Duodenal mucosa (tissue), 2 donors: ENCODE results near the gene C9orf40.

ENCODE experiments used
- H3K27ac ChIP-seq: one replicate; pipeline ENCODE4 v1.7.0; 2013; ENCODE audit warnings: low read depth, low read length
- H3K27me3 ChIP-seq, 2 donors: one replicate each; pipeline ENCODE4 v1.7.0; 2013; ENCODE audit warnings: low read length in 2 of 2, control low read depth in 1 of 2; ENCODE audit not compliant: insufficient read depth in 2 of 2, control insufficient read depth in 1 of 2
- H3K36me3 ChIP-seq, 2 donors: one replicate each; pipeline ENCODE4 v1.7.0; 2013; ENCODE audit warnings: low read length in 2 of 2, control low read depth in 1 of 2; ENCODE audit not compliant: insufficient read depth in 2 of 2, control insufficient read depth in 1 of 2
- H3K4me1 ChIP-seq, 2 donors: one replicate each; pipeline ENCODE4 v1.7.0; 2013; ENCODE audit warnings: low read length in 2 of 2, control low read depth in 1 of 2; ENCODE audit not compliant: insufficient read depth in 2 of 2, control insufficient read depth in 1 of 2
- H3K4me3 ChIP-seq, 2 donors: one replicate each; pipeline ENCODE4 v1.7.0; 2013; ENCODE audit warnings: low read length in 2 of 2, low read depth in 1 of 2
- H3K9ac ChIP-seq, 2 donors: one replicate each; pipeline ENCODE4 v1.7.0; 2013; ENCODE audit warnings: low read length in 2 of 2, low read depth in 1 of 2
- H3K9me3 ChIP-seq, 2 donors: one replicate each; pipeline ENCODE4 v1.7.0; 2013; ENCODE audit warnings: low read length in 2 of 2, control low read depth in 1 of 2; ENCODE audit not compliant: control insufficient read depth in 1 of 2

Gene C9orf40, protein sequence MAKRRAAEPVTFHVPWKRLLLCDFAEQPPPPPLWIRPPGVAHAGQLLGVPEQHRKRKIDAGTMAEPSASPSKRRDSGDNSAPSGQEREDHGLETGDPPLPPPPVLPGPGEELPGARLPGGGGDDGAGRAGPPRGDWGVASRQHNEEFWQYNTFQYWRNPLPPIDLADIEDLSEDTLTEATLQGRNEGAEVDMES

DNA sequence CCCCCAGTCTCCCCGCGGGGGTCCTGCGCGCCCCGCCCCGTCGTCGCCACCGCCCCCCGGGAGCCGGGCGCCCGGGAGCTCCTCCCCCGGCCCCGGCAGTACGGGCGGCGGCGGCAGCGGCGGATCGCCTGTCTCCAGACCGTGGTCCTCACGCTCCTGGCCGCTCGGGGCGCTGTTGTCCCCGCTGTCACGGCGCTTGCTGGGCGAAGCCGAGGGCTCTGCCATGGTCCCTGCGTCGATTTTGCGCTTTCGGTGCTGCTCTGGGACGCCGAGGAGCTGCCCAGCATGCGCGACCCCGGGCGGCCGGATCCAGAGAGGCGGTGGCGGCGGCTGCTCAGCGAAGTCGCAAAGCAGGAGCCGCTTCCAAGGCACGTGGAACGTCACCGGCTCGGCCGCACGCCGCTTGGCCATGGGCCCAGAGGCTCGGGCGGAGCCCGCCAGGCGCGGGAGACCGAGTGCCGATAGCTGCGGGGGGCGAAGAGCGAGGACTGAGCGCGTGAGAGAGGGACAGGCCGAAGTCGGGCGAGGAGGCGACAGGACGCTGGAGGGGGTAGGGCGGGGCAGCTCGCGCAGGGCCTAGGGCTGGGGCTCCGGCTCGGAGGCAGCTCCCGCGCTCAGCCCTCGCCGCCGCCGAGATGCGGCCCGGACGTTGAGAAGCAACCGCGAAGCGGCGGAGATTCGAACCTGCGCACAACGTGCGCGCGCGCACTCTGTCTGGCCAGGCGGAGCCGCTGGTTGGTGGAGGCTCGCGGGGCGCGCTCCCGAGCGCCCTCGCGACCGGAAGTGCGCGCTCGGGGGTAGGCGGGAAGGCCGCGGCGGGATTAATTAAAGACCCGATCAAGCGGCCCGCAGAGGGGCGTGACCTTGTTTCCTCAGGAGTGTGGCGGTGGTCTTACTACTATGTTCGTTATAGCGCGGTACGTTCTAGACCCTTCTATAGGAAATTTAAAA is at the start of gene C9orf40:
C9orf40 (minus strand) TSS at position 712 of the 951 bp plus-strand sequence; CDS start at position 411, 301 bp downstream.
- H3K9ac ChIP-seq = peak within 1 kb of the TSS; percentile 91 to 94
- no peaks in the 10 kb centered on the region for H3K9me3 ChIP-seq
- no peaks in the 10 kb centered on the region for H3K27me3 ChIP-seq
- peaks cover 8 to 12% of the 10 kb centered on the region in 2 donors for H3K4me1 ChIP-seq
- peak within 1 kb of the TSS; percentile 94 to 98 for H3K4me3 ChIP-seq
- no peaks in the 10 kb centered on the region for H3K36me3 ChIP-seq
- peak within 1 kb of the TSS; percentile 94 for H3K27ac ChIP-seq

DNA sequence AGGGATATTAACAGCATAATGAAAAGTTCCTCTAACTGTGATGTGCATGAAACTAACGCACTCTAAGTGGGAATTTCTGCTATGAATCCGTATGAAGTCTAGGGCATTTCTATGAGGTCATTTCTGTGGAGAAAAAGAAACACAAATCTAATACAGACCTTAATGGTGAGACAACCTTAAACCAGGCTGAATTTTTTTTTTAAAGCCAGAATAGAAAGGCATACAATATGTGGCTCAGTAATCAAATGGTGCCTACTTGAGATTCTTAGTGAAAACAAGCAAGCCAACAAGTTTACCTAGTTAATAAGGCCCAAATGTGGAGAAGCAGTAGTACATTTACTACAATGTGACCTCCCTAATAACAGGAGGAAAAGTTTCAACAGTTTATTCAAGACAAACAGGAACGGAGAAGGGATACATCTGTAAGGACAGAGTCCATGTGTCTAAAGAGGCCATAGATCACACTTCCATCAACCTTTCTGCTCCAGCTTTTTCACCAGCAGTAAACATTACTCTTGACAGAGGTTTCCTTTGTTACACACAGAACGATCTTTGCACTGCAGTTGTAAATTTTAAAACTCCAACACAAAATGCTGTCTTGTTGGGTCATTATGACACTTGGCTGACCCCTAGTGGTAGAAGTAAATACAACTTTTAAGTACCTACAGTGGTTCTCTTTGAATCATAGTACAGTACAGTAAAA is 49.2 kb upstream of the C9orf40 start:
- Histone ChIP-seq H3K4me1 (peaks cover 13% of the 10 kb centered on the region in 2 donors), H3K4me3 (no peak overlapping the region), H3K27ac (peak overlapping the region; percentile 2), H3K36me3 (peaks cover 0 to 14% of the 10 kb centered on the region in 2 donors), H3K9me3 (no peaks in the 10 kb centered on the region), H3K27me3 (no peaks in the 10 kb centered on the region), H3K9ac (no peak overlapping the region)

DNA sequence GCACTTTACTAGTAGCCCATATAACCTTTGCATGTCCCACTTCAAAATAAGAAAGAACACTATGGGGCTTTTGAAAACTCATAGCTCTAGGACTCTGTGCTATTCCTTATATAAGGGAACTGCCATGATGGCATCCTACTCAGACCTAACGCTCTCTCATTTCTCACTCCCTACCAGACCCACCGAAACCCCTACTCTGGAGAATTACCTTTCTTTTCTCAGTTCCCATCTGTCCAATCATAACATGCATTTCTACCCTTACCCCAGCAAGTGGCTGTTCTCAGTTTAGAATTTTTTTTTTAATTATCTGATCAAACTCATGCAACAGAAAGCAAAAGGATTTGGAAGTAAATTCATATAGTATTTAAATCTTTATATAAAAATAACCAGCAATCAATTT is 48.1 kb upstream of the C9orf40 start:
- Histone ChIP-seq H3K36me3 (peaks cover 3 to 21% of the 10 kb centered on the region in 2 donors), H3K9me3 (no peaks in the 10 kb centered on the region), H3K27me3 (no peaks in the 10 kb centered on the region), H3K4me3 (no peak overlapping the region), H3K27ac (no peak overlapping the region), H3K4me1 (peaks cover 13% of the 10 kb centered on the region in 2 donors), H3K9ac (no peak overlapping the region)

DNA sequence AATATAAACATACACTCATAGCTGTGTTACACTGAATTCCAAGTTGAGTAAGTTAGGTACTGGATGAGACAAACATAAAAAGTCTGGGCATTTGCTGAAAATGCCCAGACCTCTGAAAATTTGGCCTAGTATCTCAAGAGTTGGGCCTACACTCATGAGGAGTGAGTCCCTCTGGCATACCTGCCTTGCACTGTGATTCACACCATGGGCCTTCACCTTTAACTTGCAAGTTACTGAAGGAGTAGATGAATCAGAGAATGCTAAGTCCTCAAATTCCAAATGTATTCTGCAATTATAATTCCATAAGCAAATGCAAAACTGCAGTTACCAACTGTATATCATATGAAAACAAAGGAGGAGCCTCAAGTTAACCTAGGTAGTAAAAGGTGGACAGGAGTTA is 32.3 kb upstream of the C9orf40 start:
- Histone ChIP-seq H3K27ac (no peak overlapping the region), H3K9me3 (no peaks in the 10 kb centered on the region), H3K4me1 (no peaks in the 10 kb centered on the region), H3K36me3 (peaks cover 6 to 31% of the 10 kb centered on the region in 2 donors), H3K27me3 (no peaks in the 10 kb centered on the region), H3K4me3 (no peak overlapping the region), H3K9ac (no peak overlapping the region)

DNA sequence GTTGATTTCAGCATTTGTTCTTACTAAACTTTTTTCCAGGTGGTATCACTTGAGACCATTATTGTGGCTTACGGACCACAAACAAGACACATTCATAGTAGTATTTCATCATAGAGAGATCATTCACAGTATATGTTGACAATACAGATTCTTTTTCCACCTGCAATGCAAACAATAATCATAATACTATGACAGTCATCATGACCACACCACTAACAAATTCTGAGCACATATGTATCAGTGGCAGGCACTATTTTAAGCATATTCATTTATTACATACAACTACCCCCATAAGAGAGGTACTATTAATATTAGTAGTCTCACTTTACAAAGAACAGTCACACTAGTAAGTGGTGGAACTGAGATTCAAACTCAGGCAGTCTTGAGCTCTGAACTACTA is 31.0 kb upstream of the C9orf40 start:
- H3K9ac ChIP-seq = no peak overlapping the region
- H3K9me3 ChIP-seq = no peaks in the 10 kb centered on the region
- H3K27ac ChIP-seq = no peak overlapping the region
- no peak overlapping the region for H3K4me3 ChIP-seq
- no peaks in the 10 kb centered on the region for H3K4me1 ChIP-seq
- H3K27me3 ChIP-seq = no peaks in the 10 kb centered on the region
- H3K36me3 ChIP-seq = peaks cover 11 to 33% of the 10 kb centered on the region in 2 donors

DNA sequence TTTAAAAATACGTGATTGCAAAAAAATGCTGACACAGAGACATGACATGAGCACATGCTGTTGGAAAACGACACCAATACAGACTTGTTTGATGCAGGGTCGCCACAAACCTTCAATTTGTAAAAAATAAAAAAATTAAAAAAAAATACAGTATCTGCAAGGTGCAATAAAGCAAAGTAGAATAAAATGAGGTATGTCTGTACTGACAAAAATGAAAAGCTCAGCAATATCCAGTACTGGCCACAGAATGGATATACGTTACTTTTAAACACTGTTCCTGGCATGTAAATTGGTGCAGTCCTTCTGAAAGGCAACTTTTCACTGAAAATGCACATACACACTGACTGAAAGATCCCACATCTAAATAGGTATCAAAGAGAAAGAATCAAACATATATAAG is 27.1 kb upstream of the C9orf40 start:
- no peak overlapping the region for H3K9ac ChIP-seq
- H3K4me1 ChIP-seq = no peaks in the 10 kb centered on the region
- no peaks in the 10 kb centered on the region for H3K27me3 ChIP-seq
- peaks cover 0 to 3% of the 10 kb centered on the region in 2 donors for H3K9me3 ChIP-seq
- no peak overlapping the region for H3K27ac ChIP-seq
- no peak overlapping the region for H3K4me3 ChIP-seq
- H3K36me3 ChIP-seq = peaks cover 21 to 36% of the 10 kb centered on the region in 2 donors

DNA sequence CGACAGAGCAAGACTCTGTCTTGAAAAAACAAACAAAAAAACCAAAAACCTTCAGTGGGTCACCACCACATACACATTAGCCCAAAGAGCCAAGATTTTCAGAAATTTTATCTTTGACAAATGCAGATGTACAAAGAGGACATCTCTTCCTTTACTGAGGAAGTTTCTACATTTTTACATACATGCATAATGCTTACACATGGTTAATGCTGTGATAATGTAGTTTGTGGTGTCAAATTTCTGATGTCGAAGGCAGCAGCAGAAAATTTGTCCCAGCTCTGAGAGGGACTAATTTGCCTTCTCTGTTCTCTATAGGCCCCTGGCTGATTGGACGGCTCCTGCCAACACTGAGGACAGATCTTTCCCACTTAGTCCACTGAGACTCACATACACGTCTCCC is 24.6 kb upstream of the C9orf40 start:
- H3K4me3 ChIP-seq = no peak overlapping the region
- peaks cover 0 to 3% of the 10 kb centered on the region in 2 donors for H3K9me3 ChIP-seq
- peaks cover 18 to 23% of the 10 kb centered on the region in 2 donors for H3K36me3 ChIP-seq
- H3K27ac ChIP-seq = no peak overlapping the region
- H3K9ac ChIP-seq = no peak overlapping the region
- no peaks in the 10 kb centered on the region for H3K4me1 ChIP-seq
- H3K27me3 ChIP-seq = no peaks in the 10 kb centered on the region

DNA sequence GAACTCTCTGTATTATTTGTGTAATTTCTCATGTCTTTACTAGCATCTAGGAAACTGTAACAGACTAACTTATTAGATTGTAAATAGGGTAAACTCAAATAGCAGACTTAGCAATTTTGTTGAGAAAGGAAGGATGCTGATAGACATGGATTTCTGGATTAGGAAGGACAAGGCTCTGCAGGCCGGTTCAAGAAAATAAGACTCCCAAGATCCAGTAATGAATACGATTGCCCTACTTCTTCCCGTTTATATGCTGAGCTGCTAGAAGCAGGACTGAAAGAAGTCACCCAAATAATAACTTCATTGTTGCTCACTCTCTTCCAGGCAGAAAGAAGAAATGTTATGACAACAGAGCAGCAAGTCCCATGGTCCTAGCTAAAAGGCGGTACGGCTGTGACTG is 22.8 kb upstream of the C9orf40 start:
- Histone ChIP-seq H3K9ac (no peak overlapping the region), H3K9me3 (peaks cover 0 to 3% of the 10 kb centered on the region in 2 donors), H3K36me3 (peaks cover 18 to 21% of the 10 kb centered on the region in 2 donors), H3K4me1 (no peaks in the 10 kb centered on the region), H3K27ac (no peak overlapping the region), H3K27me3 (no peaks in the 10 kb centered on the region), H3K4me3 (no peak overlapping the region)

DNA sequence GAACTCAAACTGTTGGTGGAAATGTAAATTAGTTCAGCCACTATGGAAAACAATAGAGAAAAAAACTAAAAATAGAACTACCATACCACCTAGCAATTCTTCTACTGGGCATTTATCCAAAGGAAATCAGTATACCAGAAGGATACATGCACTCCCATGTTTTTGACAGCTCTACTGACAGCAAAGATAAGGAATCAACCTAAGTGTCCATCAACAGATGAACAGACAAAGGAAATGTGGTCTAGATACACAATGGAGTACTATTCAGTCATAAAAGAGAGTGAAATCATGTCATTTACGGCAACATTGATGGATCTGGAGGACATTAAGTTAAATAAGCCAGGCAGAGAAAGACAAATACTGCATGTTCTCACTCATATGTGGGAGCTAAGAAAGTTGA is 21.8 kb upstream of the C9orf40 start:
- H3K4me1 ChIP-seq = no peaks in the 10 kb centered on the region
- no peaks in the 10 kb centered on the region for H3K27me3 ChIP-seq
- H3K27ac ChIP-seq = no peak overlapping the region
- no peak overlapping the region for H3K4me3 ChIP-seq
- peaks cover 0 to 3% of the 10 kb centered on the region in 2 donors for H3K9me3 ChIP-seq
- peaks cover 15 to 18% of the 10 kb centered on the region in 2 donors for H3K36me3 ChIP-seq
- no peak overlapping the region for H3K9ac ChIP-seq

DNA sequence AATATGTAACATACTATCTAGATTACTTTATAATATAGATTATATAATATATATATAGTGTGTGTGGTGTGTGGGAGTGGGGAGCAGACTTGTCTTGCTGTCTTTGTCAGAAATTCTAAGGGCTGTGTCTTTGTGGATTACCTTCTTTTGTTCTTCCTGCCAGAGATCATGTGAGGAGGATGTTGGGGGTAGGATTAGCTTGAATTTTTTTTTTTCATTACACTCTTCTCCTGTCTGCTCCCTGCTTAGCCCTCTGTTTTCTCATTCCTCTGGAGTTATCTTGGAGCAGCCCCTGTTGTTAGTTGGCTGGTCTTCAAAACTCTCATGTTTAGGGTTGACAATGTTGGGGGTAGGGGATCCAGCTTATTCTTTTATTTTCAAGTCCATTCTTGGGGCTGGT is 21.0 kb upstream of the C9orf40 start:
- Histone ChIP-seq H3K36me3 (peaks cover 13 to 15% of the 10 kb centered on the region in 2 donors), H3K27ac (no peak overlapping the region), H3K27me3 (no peaks in the 10 kb centered on the region), H3K9me3 (peaks cover 0 to 3% of the 10 kb centered on the region in 2 donors), H3K4me1 (no peaks in the 10 kb centered on the region), H3K4me3 (no peak overlapping the region), H3K9ac (no peak overlapping the region)
